Measurements from ENCODE around the gene CLEC4C. TPM values are rescaled to one million over a fixed set of nuclear protein-coding genes. Genes with fewer than 3 reads are reported as not detected.

CLEC4C gene
- total and polyA plus RNA-seq, 3 donors from 2014 or later, result 1.9 to 2.1 (median 2.0) TPM

- TF ChIP-seq CTCF (IDR thresholded peaks at IDR 0.05) (no peak), POLR2A (IDR thresholded peaks at IDR 0.05) (no peak)
- 31 to 45% methylated on average over 4 of the region's 4 CpGs for WGBS, 2 donors
- H3K27me3 ChIP-seq, result no peaks in the 10 kb centered on the region
- H3K36me3 ChIP-seq (ENCODE audit: low read depth, missing control alignments), result no peaks in the 10 kb centered on the region
- H3K4me3 ChIP-seq, result no peak overlapping the region
- H3K4me1 ChIP-seq, result no peaks in the 10 kb centered on the region
- intact Hi-C loops (cut with DNase I; ENCODE audit: low total_unique reads), result no loop called here
- H3K27ac ChIP-seq, result no peak overlapping the region
- H3K9me3 ChIP-seq, result no peaks in the 10 kb centered on the region
- DNase-seq, result no peak
These were observed 17.4 kb downstream of the CLEC4C start for GRCh38 chr12:7729746-7730145.

GRCh38 chr12:7723926-7724325, 23.2 kb downstream of the CLEC4C start:
- Histone ChIP-seq H3K27me3 (no peaks in the 10 kb centered on the region), H3K4me1 (no peaks in the 10 kb centered on the region), H3K27ac (no peak overlapping the region), H3K9me3 (no peaks in the 10 kb centered on the region), H3K36me3 (ENCODE audit: low read depth, missing control alignments) (no peaks in the 10 kb centered on the region), H3K4me3 (no peak overlapping the region)
- WGBS, 2 donors, result 48 to 70% methylated on average over 3 of the region's 3 CpGs
- TF ChIP-seq CTCF (IDR thresholded peaks at IDR 0.05) (no peak), POLR2A (IDR thresholded peaks at IDR 0.05) (no peak)
- no peak for DNase-seq
- intact Hi-C loops (cut with DNase I; ENCODE audit: low total_unique reads), result no loop called here

GRCh38 chr12:7719946-7720730, 27.0 kb downstream of the CLEC4C start:
- Histone ChIP-seq H3K36me3 (ENCODE audit: low read depth, missing control alignments) (no peaks in the 10 kb centered on the region), H3K27me3 (no peaks in the 10 kb centered on the region), H3K9me3 (no peaks in the 10 kb centered on the region), H3K4me1 (no peaks in the 10 kb centered on the region), H3K27ac (no peak overlapping the region), H3K4me3 (no peak overlapping the region)
- DNase-seq, result no peak
- 65% methylated on average over 15 of the region's 15 CpGs for WGBS, 2 donors
- TF ChIP-seq CTCF (IDR thresholded peaks at IDR 0.05), result no peak
- no peak for TF ChIP-seq POLR2A (IDR thresholded peaks at IDR 0.05)
- intact Hi-C loops (cut with DNase I; ENCODE audit: low total_unique reads), result no loop called here

GRCh38 chr12:7716381-7716780, 30.8 kb downstream of the CLEC4C start:
- TF ChIP-seq POLR2A (IDR thresholded peaks at IDR 0.05) (no peak), CTCF (IDR thresholded peaks at IDR 0.05) (no peak)
- WGBS, 2 donors, result 26 to 29% methylated on average over 5 of the region's 5 CpGs
- Histone ChIP-seq H3K4me3 (no peak overlapping the region), H3K36me3 (ENCODE audit: low read depth, missing control alignments) (no peaks in the 10 kb centered on the region), H3K27ac (no peak overlapping the region), H3K9me3 (no peaks in the 10 kb centered on the region), H3K4me1 (no peaks in the 10 kb centered on the region), H3K27me3 (no peaks in the 10 kb centered on the region)
- intact Hi-C loops (cut with DNase I; ENCODE audit: low total_unique reads), result no loop called here
- DNase-seq, result no peak

Data from testis (tissue), 3 donors.